Measurements from ENCODE around the gene MSTO1. TPM values are rescaled to one million over a fixed set of nuclear protein-coding genes. Genes with fewer than 3 reads are reported as not detected.
"Not testable (repeated sequence)": the region's sequence is repeated elsewhere in the genome, so short reads cannot be mapped to it uniquely, and the experiment has no call there.

Gene MSTO1
- total and polyA plus RNA-seq, 7 experiments from 2014 or later: 15.6 to 129 (median 59.8) TPM

DNA sequence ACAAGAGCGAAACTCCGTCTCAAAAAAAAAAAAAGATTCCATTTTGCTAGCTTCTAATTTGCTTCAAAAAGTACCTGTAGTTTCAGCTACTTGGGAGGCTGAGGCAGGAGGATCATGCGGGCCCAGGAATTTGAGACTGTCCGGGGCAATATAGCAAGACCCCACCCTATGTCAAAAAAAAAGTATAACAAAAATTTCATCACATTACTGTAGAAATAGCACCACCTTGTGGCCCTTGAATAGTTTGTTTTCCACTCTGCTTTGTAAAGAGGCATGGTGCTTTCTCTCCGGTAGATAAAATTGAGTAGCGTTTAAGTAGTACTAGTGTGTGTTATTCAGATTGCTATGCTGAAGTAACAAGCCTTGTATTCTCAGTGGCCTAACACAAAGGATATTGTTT lies 18.2 kb upstream of the MSTO1 start:
- Histone ChIP-seq H3K36me3 (ENCODE audit: control insufficient read depth in 2 of 3, insufficient read depth in 3 of 3, low read length in 3 of 3) (no peaks in the 10 kb centered on the region), H3K4me1 (ENCODE audit: control insufficient read depth in 2 of 2, insufficient read depth in 2 of 2, low read length in 2 of 2) (no peaks in the 10 kb centered on the region), H3K4me3 (ENCODE audit: low read length) (no peak overlapping the region), H3K9me3 (ENCODE audit: control insufficient read depth in 2 of 3, low read length in 3 of 3) (no peaks in the 10 kb centered on the region), H3K27me3 (ENCODE audit: control insufficient read depth in 2 of 2, insufficient read depth in 2 of 2, low read length in 2 of 2) (no peaks in the 10 kb centered on the region), H3K27ac (ENCODE audit: low read depth, low read length) (no peak overlapping the region)
- ChIA-PET CTCF (interaction anchor here (0.7 to 2.8 kb wide), 4 partner anchors 326 to 385 kb away, joined by 3 to 9 read pairs (median 3); no protein-coding TSS in a partner anchor), POLR2A (interaction anchor here (0.6 kb wide), 1 partner anchor 213 kb away, joined by 6 read pairs; no protein-coding TSS in a partner anchor)
- DNase-seq: peak in 7 of 9 donors; percentile 42 to 71 (median 57)
- Mint-ChIP-seq H3K27ac (peak overlapping the region in 1 of 9 donors; percentile 62), H3K27me3 (no peaks in the 10 kb centered on the region), H3K36me3 (no peaks in the 10 kb centered on the region), H3K4me3 (no peak overlapping the region), H3K9me3 (no peaks in the 10 kb centered on the region), H3K4me1 (peaks cover 0 to 4% (median 3%) of the 10 kb centered on the region in 7 donors)
- ATAC-seq: peak; percentile 85
- intact Hi-C loops (cut with micrococcal nuclease): loop anchor here (1.0 to 5.0 kb wide), 5 partner anchors 269 to 499 kb away; partner anchors contain the start of genes HCN3 (in 1 of the 2) and RUSC1 (in 1 of the 2)

- H3K4me3 ChIP-seq (ENCODE audit: low read length); ATAC-seq; H3K27me3 Mint-ChIP-seq; H3K36me3 Mint-ChIP-seq; DNase-seq; H3K4me3 Mint-ChIP-seq; intact Hi-C loops (cut with micrococcal nuclease); H3K27ac Mint-ChIP-seq; H3K9me3 ChIP-seq (ENCODE audit: control insufficient read depth in 2 of 3, low read length in 3 of 3); H3K27ac ChIP-seq (ENCODE audit: low read depth, low read length); H3K4me1 ChIP-seq (ENCODE audit: control insufficient read depth in 2 of 2, insufficient read depth in 2 of 2, low read length in 2 of 2); H3K27me3 ChIP-seq (ENCODE audit: control insufficient read depth in 2 of 2, insufficient read depth in 2 of 2, low read length in 2 of 2); H3K36me3 ChIP-seq (ENCODE audit: control insufficient read depth in 2 of 3, insufficient read depth in 3 of 3, low read length in 3 of 3); H3K9me3 Mint-ChIP-seq: not testable (repeated sequence)
- POLR2A ChIA-PET: interaction anchor here (0.6 to 0.7 kb wide), 2 partner anchors 41 to 95 kb away, joined by 3 read pairs; no protein-coding TSS in a partner anchor
- CTCF ChIA-PET: interaction anchor here (0.7 kb wide), 1 partner anchor 346 kb away, joined by 3 read pairs; no protein-coding TSS in a partner anchor
- peaks cover 3 to 18% (median 13%) of the 10 kb centered on the region in 7 donors for H3K4me1 Mint-ChIP-seq
Observed at GRCh38 chr1:155595877-155596474, 14.0 kb upstream of the MSTO1 start.

GRCh38 chr1:155596864-155597263 lies 13.2 kb upstream of the MSTO1 start:
- ChIA-PET POLR2A (no interaction called here), CTCF (interaction anchor here (0.6 to 0.7 kb wide), 2 partner anchors 201 to 347 kb away, joined by 3 to 6 read pairs; no protein-coding TSS in a partner anchor)
- H3K4me1 Mint-ChIP-seq: peaks cover 2 to 18% (median 13%) of the 10 kb centered on the region in 7 donors
- ATAC-seq: no peak
- H3K9me3 ChIP-seq (ENCODE audit: control insufficient read depth in 2 of 3, low read length in 3 of 3): no peaks in the 10 kb centered on the region
- intact Hi-C loops (cut with micrococcal nuclease): no loop called here
- no peaks in the 10 kb centered on the region for H3K27me3 Mint-ChIP-seq
- no peaks in the 10 kb centered on the region for H3K27me3 ChIP-seq (ENCODE audit: control insufficient read depth in 2 of 2, insufficient read depth in 2 of 2, low read length in 2 of 2)
- no peaks in the 10 kb centered on the region for H3K36me3 Mint-ChIP-seq
- no peak for DNase-seq
- H3K27ac Mint-ChIP-seq: peak overlapping the region in 2 of 9 donors; percentile 31 to 41
- H3K9me3 Mint-ChIP-seq: no peaks in the 10 kb centered on the region
- H3K4me3 Mint-ChIP-seq: peak overlapping the region in 1 of 10 donors; percentile 39
- H3K4me3 ChIP-seq (ENCODE audit: low read length): no peak overlapping the region
- H3K4me1 ChIP-seq (ENCODE audit: control insufficient read depth in 2 of 2, insufficient read depth in 2 of 2, low read length in 2 of 2): no peaks in the 10 kb centered on the region
- no peak overlapping the region for H3K27ac ChIP-seq (ENCODE audit: low read depth, low read length)
- H3K36me3 ChIP-seq (ENCODE audit: control insufficient read depth in 2 of 3, insufficient read depth in 3 of 3, low read length in 3 of 3): no peaks in the 10 kb centered on the region

- ChIA-PET POLR2A (interaction anchor here (0.6 to 1.1 kb wide), 5 partner anchors 11 to 390 kb away, joined by 3 to 4 read pairs (median 3); partner anchors contain the start of genes ASH1L, MSTO1 and MTX1), CTCF (no interaction called here)
- Mint-ChIP-seq H3K4me3 (peak overlapping the region; percentile 60 to 92 (median 86)), H3K36me3 (no peaks in the 10 kb centered on the region), H3K27me3 (no peaks in the 10 kb centered on the region), H3K27ac (peak overlapping the region; percentile 84 to 98 (median 94)), H3K4me1 (peaks cover 0 to 15% (median 11%) of the 10 kb centered on the region in 7 donors), H3K9me3 (no peaks in the 10 kb centered on the region)
- Histone ChIP-seq H3K27ac (ENCODE audit: low read depth, low read length) (peak overlapping the region; percentile 58), H3K27me3 (ENCODE audit: control insufficient read depth in 2 of 2, insufficient read depth in 2 of 2, low read length in 2 of 2) (no peaks in the 10 kb centered on the region), H3K9me3 (ENCODE audit: control insufficient read depth in 2 of 3, low read length in 3 of 3) (no peaks in the 10 kb centered on the region), H3K36me3 (ENCODE audit: control insufficient read depth in 2 of 3, insufficient read depth in 3 of 3, low read length in 3 of 3) (no peaks in the 10 kb centered on the region), H3K4me1 (ENCODE audit: control insufficient read depth in 2 of 2, insufficient read depth in 2 of 2, low read length in 2 of 2) (no peaks in the 10 kb centered on the region), H3K4me3 (ENCODE audit: low read length) (peak overlapping the region; percentile 31)
- DNase-seq (peak in 6 of 9 donors; percentile 28 to 54 (median 38)), ATAC-seq (peak; percentile 75)
- intact Hi-C loops (cut with micrococcal nuclease): loop anchor here in 1 of 2 donors (2.0 kb wide), 1 partner anchor 392 kb away; the partner anchor contains the start of gene THBS3
Observed at GRCh38 chr1:155598842-155599331, 11.1 kb upstream of the MSTO1 start.

DNA sequence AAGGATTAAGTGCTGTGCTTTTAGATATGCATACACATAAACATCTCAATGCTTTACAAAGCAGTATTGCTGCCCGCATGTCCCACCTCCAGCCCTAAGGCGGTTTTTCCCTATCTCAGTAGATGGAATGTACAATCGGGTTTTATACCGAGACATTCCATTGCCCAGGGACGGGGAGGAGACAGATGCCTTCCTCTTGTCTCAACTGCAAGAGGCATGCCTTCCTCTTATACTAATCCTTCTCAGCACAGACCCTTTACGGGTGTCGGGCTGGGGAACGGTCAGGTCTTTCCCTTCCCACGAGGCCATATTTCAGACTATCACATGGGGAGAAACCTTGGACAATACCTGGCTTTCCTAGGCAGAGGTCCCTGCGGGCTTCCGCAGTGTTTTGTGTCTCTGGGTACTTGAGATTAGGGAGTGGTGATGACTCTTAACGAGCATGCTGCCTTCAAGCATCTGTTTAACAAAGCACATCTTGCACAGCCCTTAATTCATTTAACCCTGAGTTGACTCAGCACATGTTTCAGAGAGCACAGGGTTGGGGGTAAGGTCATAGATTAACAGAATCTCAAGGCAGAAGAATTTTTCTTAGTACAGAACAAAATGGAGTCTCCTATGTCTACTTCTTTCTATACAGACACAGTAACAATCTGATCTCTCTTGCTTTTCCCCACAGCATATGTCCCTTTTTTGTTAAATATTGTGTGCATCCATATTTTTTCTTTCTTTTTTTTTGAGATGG lies 10.0 kb upstream of the MSTO1 start:
- DNase-seq; H3K36me3 ChIP-seq (ENCODE audit: control insufficient read depth in 2 of 3, insufficient read depth in 3 of 3, low read length in 3 of 3); CTCF ChIA-PET; H3K9me3 Mint-ChIP-seq; POLR2A ChIA-PET; H3K4me3 ChIP-seq (ENCODE audit: low read length); H3K9me3 ChIP-seq (ENCODE audit: control insufficient read depth in 2 of 3, low read length in 3 of 3); H3K27me3 ChIP-seq (ENCODE audit: control insufficient read depth in 2 of 2, insufficient read depth in 2 of 2, low read length in 2 of 2); ATAC-seq; H3K27ac ChIP-seq (ENCODE audit: low read depth, low read length); H3K4me1 ChIP-seq (ENCODE audit: control insufficient read depth in 2 of 2, insufficient read depth in 2 of 2, low read length in 2 of 2); H3K27me3 Mint-ChIP-seq; H3K36me3 Mint-ChIP-seq: not testable (repeated sequence)
- Mint-ChIP-seq H3K27ac (peak overlapping the region in 2 of 9 donors; percentile 10 to 68), H3K4me3 (peak overlapping the region in 1 of 10 donors; percentile 18), H3K4me1 (peaks cover 0 to 15% (median 11%) of the 10 kb centered on the region in 7 donors)
- intact Hi-C loops (cut with micrococcal nuclease): loop anchor here in 1 of 2 donors (2.0 kb wide), 1 partner anchor 393 kb away; the partner anchor contains the start of gene THBS3

GRCh38 chr1:155607708-155608107 lies 2.3 kb upstream of the MSTO1 start:
- H3K27ac ChIP-seq (ENCODE audit: low read depth, low read length): no peak overlapping the region
- H3K36me3 ChIP-seq (ENCODE audit: control insufficient read depth in 2 of 3, insufficient read depth in 3 of 3, low read length in 3 of 3): peaks cover 0 to 7% (median 0%) of the 10 kb centered on the region in 3 experiments
- no peaks in the 10 kb centered on the region for H3K9me3 Mint-ChIP-seq
- H3K27ac Mint-ChIP-seq: no peak overlapping the region
- ChIA-PET CTCF (interaction anchor here (0.6 kb wide), 1 partner anchor 49 kb away, joined by 3 read pairs; no protein-coding TSS in a partner anchor), POLR2A (no interaction called here)
- H3K27me3 ChIP-seq (ENCODE audit: control insufficient read depth in 2 of 2, insufficient read depth in 2 of 2, low read length in 2 of 2): no peaks in the 10 kb centered on the region
- peak overlapping the region in 1 of 10 donors; percentile 16 for H3K4me3 Mint-ChIP-seq
- H3K4me1 Mint-ChIP-seq: peaks cover 2 to 7% (median 6%) of the 10 kb centered on the region in 7 donors
- intact Hi-C loops (cut with micrococcal nuclease): no loop called here
- H3K4me3 ChIP-seq (ENCODE audit: low read length): no peak overlapping the region
- no peak for DNase-seq
- H3K9me3 ChIP-seq (ENCODE audit: control insufficient read depth in 2 of 3, low read length in 3 of 3): no peaks in the 10 kb centered on the region
- H3K36me3 Mint-ChIP-seq: peaks cover 0 to 5% (median 2%) of the 10 kb centered on the region in 5 donors
- ATAC-seq: no peak
- peaks cover 0 to 2% (median 0%) of the 10 kb centered on the region in 5 donors for H3K27me3 Mint-ChIP-seq
- no peaks in the 10 kb centered on the region for H3K4me1 ChIP-seq (ENCODE audit: control insufficient read depth in 2 of 2, insufficient read depth in 2 of 2, low read length in 2 of 2)
